Sciatic nerve (tissue), 2 donors: ENCODE results near the gene MATCAP1. TPM values are rescaled to one million over a fixed set of nuclear protein-coding genes. Genes with fewer than 3 reads are reported as not detected.

ENCODE experiments used
- ATAC-seq: fragments of 200-7000 bp; cut with Tn5 transposase; one replicate; pipeline ENCODE4 v1.9.1; 2020; ENCODE audit warnings: mild to moderate bottlenecking, moderate library complexity
- DNase-seq: peaks from one replicate; pipeline ENCODE4 v3.0.0-alpha.2; 2020; ENCODE audit warnings: low spot score
- intact Hi-C: fragments of 100-400 bp; cut with DNase I; formaldehyde crosslinking; loops from one replicate; pipeline ENCODE4 v1.14.2; 2022
- total RNA-seq: library from RNA; stranded (reverse); fragmentation: NEBNext Ultra II Directional; extraction: Animal tissue kit (Norgen Biotek cat#: 25700); gene quantifications from one replicate; pipeline ENCODE4 v1.2.1, GENCODE V29; 2021
- donor health status: DM: no; HTN: no; CAD: no.
- donor health status: DM: no; HTN: no; CAD: no.

Gene MATCAP1
- total RNA-seq, 1 donor from 2014 or later, result 25.7 TPM

DNA sequence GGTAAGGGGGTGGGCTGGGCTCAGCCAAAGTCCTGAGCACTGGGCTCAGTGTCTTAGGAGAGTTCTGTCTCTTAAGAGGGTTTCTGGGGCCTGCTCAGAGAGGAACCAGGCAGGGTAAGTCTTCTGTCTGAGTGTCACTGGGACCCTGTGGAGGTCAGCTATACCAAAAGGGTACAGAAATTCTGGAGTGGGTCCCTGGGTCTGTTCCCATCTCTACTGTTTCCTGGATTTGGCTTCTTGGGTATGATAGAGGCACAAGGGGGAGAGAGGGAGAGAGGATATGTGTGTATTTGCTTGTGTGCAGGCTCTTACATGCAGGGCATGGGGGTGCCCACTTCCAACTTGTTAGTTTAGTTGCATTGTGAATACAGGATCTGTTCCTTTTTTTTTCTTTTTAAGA is 9.8 kb upstream of the MATCAP1 start:
- intact Hi-C loops, result no loop called here
- no peak for ATAC-seq

DNA sequence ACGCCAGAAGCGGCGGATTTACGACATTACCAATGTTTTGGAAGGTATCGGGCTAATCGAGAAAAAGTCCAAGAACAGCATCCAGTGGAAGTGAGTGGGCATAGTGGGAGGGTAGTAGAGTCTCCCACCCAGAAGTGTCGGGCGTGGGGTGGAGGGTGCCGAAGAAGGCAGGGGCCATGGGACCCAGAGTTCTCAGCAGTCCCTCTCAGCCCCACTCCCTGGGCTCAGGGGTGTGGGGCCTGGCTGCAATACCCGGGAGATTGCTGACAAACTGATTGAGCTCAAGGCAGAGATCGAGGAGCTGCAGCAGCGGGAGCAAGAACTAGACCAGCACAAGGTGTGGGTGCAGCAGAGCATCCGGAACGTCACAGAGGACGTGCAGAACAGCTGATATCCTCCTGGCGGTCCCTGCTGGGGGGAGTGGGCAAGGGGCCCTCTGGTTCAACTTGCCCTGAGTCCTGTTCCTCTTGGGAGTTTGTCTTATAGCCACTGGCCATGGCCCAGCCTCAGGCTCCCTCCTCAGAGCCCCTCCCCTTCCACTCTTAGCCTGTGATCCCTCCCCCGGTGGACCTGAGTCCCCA is 9.1 kb upstream of the MATCAP1 start:
- intact Hi-C loops, result no loop called here
- ATAC-seq (no peak), DNase-seq (no peak)

More for the DNA sequence above, 9.8 kb upstream of the MATCAP1 start:
- DNase-seq, result no peak

DNA sequence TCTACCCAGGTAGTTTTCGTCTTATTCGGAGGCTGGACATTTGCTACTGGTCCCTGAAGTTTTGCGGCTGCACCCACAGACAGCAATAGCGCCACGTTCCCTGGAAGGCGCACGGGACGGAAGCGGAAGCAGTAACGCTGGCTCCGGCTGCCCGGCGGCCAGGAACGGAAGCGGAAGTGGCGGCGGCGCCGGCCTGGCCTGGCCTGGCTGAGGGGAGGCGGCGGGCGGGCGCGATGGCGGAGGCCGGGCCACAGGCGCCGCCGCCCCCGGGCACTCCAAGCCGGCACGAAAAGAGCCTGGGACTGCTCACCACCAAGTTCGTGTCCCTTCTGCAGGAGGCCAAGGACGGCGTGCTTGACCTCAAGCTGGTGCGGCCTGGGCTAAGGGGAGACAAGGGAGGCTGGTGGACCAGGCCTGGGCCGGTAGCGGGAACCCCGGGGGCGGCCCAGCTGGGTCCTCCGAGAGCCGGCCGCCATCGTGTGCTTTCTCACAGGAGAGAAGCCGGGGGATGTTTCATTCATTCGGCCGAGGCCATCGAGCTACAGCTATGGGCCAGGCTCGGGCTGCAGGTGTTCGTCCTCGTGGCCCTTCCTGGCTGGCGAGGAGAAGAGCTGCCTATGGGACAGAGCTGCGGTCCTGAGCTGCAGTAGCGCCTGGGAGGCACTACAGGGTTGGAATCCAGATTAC is 8.4 kb upstream of the MATCAP1 start, which contains the start of gene E2F4:
Gene E2F4 (plus strand): TSS at position 161 of the 687 bp plus-strand sequence. CDS start 73 bp downstream, at position 234.
- intact Hi-C loops, result no loop called here

DNA sequence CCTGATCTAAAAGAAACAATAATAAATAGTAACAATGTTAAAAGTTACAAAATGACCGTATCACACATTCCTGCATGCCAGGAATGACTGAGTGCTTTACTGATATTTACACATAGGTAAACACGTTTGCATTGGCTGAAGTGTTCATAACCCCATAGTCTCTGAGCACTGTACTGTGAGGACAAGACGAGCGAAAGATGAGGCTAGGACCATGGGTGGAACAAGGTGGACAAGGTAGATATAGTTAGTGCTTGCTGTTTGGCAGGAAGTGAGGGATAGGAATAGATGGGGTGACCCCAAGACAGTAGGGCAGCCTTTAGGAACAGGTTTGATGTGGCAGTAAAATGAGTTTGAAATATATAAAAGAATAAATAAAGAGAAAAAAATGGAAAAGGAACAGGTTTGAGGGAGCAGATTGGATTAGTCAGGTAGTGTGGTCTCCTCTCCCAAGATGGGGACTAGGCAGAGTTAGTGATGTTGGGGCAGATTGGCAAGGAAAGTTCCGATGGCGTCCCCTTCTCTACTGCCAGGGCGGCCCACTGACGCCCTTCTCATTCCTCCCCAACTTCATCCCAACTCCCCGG is 7.7 kb upstream of the MATCAP1 start:
- DNase-seq, result no peak
- ATAC-seq, result peak; percentile 2
- intact Hi-C loops, result no loop called here

More for the DNA sequence above, 8.4 kb upstream of the MATCAP1 start, which contains the start of gene E2F4:
- ATAC-seq, result peak; percentile 95
- DNase-seq, result peak; percentile 93

DNA sequence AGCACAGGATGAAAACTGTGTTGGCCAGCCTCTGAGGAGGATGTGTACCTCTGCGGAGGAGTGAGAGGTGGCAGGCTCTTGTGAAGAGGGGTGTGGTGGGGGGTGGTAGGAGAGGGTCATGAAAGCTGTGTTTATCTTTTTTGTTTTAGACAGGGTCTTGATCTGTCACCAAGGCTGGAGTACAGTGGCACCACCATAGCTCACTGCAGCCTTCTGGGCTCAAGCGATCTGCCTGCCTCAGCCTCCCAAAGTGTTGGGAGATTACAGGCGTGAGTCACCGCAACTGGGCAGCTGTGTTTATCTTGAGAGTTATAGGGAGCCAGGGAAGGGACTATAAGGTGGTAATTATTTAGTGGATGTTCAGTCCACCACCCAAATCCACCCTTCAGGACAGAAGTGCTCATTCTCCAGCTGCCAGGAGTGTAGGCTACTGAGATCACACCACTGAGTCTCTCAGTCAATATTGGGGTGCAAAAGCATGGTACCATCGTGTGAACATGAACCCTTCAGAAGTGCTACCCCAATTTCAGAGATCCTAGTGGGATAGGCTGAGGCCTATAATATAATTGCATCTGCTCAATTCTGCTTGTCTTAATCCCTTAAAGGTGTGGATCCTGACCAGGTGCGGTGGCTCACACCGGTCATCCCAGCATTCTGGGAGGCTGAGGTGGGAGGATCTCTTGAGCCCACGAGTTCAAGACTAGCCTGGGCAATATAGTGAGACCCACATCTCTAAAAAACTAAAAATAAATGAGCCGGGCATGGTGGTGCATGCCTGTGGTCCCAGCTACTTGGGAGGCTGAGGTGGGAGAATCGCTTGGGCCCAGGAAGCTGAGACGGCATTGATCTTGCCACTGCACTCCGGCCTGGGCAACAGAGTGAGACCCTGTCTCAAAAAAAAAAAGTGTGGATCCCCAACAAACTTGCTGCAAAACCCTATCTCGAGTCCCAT is 7.0 kb upstream of the MATCAP1 start:
- ATAC-seq, result no peak
- intact Hi-C loops, result no loop called here
- no peak for DNase-seq

DNA sequence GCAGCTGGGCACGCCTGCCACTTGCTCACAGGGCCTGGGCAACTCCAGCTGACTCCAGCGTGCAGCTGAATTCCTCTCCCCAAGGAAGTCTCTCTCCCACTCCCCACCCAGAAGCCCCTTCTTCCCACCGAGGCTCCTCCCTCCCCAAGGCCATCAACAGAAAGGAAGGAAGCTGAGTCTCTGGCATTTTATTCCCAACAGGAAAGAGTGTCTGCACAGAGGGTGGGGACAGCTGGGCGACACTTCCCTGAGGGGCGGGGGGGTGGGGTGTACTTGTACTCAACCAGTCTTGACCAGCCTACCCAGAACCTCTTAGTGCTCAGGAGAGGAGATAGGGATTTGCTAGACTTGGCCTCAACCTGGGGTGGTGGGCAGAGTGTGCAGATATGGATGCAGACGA is 6.3 kb upstream of the MATCAP1 start, which contains the start of gene EXOC3L1:
Gene EXOC3L1 (minus strand): TSS at position 96 of the 400 bp plus-strand sequence. CDS start 460 bp downstream, outside the sequence.
- ATAC-seq (no peak), DNase-seq (no peak)
- intact Hi-C loops, result no loop called here

DNA sequence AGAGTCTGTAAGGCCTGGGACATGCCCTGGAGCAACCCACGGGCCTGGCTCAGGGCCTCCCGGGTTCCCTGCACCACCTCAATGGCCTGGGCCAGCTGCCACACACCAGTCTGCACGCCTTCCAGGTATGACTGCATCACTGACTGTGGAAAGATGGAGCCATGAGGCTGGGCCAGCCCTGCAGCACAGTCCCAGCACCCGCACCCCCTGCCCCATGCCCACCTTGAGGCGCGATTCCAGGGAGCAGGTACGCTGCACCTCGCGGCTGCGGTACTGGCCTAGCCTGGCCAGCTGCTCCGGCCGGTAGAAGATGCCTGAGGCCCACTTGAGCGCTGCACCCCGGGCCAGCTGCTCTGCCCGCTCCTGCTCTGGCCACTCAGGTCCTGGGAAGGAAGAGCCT is 5.0 kb upstream of the MATCAP1 start:
- DNase-seq (no peak), ATAC-seq (no peak)
- intact Hi-C loops, result no loop called here

DNA sequence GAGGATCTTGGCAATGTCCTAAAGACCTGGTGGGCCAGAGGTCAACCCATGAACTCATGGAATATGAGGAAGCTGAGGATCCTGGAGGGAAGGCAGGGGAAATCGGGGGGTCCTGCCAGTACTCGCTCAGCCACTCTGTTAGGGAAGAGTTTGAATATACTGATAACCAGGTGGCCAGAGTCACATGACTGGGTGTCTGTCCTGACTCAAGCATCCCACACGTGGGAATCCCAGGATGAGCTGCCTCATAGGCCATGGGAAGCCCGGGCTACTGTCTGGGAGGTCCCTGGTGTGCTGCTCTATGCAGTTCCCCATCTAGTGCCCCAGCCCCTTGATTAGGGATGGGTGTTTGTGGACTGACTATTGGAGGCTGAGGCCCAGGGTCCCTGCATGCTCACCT is 4.6 kb upstream of the MATCAP1 start:
- intact Hi-C loops, result no loop called here
- ATAC-seq (no peak), DNase-seq (no peak)

DNA sequence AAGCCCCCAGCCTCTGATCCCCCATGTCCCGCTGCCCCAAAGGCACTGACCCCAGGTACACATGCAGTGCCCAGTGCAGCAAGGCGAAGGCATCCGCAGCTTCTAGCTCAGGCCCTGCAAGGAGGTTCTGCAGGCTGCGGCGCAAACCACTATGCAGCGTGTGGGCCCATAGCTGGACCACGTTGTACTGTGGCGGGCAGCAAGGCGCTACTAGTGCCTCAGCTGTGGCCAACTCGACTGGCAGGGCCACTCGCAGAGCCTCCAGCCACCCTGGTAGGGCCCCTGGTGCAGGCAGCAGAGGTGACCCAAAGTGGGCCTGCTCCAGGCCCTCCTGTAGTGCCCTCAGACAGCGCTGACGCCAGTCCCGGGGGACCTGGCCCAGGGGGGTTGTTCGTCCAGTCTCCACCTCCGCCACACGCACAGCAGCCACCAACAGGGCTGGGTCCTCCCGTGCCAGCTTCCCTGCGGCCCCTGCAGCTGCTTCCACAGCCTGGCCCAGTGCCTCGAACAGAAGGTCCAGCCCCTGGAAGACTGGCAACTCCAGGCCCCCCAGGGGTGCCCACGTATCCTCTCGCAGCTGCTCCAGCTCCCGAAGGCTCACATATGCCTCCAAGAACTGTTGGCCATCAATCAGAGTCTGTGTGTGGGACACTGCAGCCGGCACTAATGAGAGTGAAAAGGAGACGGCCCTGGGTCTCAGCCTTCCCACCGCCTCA is 3.6 kb upstream of the MATCAP1 start:
- intact Hi-C loops, result no loop called here
- ATAC-seq, result no peak
- DNase-seq, result no peak

DNA sequence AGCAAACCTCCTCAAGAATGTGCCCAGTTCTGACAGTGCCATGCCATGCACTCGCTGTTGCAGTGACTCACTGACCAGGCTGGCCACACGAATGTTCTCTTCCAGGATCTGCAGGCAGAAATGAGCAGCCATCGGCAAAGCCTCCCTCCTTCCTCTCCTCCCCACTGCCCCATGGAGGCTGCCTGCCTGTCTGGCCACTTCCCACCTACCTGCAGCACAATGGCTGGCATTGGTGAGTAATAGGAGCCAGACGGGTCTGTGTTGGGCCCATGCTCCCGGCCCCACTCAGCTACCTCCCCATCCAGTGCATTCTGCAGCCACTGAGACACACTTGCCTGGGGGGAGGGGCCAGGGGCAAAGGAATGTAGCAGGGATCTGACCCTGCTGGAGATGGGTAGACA is 2.8 kb upstream of the MATCAP1 start:
- ATAC-seq, result no peak
- intact Hi-C loops, result no loop called here
- DNase-seq, result no peak

DNA sequence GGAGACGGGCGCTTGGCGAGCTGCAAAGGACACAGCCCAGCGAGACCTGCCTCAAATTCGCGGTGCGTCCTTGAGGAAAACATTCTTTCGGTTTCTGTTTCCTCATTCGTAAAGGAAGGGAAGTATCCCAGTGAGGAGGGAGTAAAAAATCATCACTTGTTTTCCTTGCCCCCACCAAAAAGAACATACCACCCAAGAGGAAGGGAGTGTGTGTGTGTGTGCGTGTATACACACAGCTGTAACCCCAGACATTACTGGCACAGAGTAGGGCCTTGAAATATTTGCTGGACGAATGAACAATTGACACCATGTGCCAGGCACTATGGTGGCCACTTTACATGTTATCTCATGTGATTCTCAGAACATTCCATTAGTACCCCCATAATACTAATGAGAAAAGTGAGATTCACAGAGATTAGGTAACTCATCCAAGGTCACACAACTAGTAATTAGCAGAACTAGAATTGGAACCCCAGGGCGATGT is 1.9 kb upstream of the MATCAP1 start:
- DNase-seq (no peak), ATAC-seq (no peak)
- intact Hi-C loops, result no loop called here

DNA sequence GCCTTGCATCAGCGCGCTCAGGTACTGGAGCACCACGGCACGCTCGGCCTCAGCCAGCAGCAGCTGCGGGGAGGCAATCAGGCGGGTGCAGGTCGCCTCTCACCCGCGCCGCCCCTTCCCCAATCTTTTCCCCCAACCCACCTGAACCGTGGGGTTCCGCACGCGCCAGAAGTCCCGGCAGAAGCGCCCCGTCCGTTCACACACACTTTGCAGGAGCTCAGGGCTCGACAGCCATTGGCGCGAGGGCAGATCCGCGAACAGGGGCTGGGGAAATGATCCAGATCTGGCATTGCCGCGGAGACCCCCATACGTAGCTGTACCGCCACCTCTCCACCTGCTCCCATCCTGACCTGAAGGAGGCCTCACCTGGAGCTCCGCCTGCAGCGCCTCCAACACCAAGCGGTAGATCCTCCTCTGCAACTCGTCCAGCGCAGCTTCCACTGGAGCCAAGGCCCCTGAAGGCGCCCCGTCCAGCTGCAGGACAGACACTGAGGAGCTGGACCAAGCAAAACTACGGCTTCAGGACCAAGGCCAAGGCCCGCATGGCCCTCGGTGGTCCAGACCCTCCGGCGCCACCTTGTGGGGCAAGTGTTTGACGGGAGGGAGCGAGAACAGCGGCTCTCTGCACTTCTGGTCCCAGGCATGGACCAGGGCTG is 1.4 kb upstream of the MATCAP1 start:
- intact Hi-C loops, result no loop called here
- DNase-seq (peak; percentile 97), ATAC-seq (peak; percentile 65)

DNA sequence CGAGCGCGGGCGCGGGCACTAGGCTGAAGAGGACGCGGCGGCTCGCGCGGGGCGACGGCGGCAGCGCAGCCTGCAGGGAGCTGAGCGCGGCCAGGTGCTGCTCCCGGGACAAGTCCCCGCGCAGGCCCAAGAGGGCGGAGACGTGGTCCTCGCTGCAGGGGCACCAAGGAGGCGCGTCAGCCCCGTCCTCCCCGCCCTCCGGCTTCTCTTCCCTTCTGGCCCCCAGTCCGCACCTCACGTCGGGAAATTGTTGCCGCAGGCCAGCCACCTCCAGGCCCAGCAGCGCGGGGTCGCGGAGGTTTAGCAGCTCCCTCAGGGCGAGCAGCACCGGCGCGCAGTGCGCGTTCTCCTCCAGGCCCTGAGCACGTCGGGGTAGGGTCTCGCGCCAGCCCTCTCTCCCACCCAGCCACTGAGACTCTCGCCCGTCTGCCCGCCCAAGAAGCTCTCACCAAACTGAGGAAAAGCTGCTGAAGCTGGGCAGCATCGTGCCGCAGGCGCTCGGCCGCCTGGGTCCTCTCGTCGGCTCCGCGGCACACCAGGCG is 761 bp upstream of the MATCAP1 start:
- DNase-seq, result no peak
- intact Hi-C loops, result no loop called here
- no peak for ATAC-seq

DNA sequence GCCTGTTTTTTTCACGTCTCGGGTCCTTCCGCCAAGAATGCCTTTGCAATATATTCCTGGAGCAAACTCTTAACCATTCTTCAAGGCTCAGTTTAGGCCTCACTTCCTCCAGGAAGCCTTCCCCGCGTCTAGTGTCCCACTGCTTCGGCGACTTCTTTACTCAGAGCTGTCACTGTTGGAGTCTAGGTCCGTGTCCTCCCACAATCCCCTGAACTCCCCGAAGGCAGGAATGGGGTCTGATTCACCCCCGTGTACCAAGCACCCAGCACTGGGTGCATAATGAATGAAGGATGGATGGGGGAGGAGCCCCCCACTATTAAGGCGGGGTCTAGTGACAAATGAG is 508 bp downstream of the MATCAP1 start:
- DNase-seq (no peak), ATAC-seq (no peak)
- intact Hi-C loops, result no loop called here

DNA sequence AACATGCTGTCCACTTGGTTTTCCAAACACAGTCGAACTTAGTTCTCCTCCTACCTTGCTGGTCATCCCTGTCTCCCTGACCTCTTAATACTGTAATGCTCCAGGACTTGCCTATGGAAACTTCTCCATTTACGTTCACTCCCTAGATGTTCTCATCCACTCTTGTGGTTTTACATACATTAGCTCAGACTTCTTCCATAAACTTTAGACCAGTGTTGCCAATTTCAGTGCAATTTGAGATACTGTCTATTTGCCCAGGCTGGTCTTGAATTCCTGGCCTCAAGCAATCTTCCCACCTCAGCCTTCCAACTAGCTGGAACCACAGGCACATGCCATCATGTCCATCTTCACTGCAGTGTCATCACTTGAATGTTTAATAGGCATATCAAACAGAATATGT is 1.5 kb downstream of the MATCAP1 start:
- intact Hi-C loops, result no loop called here
- ATAC-seq (no peak), DNase-seq (no peak)

DNA sequence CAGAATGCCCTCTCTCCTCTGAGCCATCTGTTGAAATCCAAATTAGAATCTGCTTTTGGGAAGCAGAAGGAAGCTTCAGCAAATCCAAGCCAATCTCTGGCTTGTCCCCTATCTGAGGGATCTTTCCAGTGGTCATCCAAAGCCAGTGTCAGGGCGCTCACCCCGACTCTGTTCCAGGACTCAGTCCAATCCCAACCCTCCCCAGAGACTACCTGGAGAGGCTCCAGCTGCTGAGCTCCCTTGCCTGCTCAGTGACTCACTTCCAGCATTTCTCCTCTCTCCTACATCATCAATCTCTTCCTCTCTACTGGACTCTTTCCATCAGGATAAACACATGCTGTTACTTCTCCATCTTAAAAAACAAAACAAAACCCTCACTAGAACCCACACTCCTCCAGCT is 2.4 kb downstream of the MATCAP1 start:
- no peak for DNase-seq
- no peak for ATAC-seq
- intact Hi-C loops, result no loop called here

DNA sequence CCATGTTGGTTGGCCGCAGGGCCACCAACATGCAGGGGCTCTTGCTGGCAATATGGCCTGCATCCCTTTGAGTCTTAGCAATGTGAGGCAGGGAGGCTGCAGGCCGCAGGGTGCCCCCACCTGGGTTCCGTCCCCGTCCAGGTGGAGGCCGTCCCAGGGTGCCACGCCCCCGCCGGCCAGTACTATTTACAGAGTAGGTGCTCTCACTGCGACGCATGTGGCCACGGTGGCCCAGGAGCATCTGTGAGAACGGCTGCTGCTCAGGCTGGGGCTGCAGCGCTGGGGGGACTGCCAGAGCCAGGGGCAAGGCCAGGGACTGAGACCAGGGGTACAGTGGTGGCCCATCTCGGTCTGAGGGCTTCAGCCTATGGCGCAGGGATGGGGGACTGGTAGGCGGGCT is 3.6 kb downstream of the MATCAP1 start:
- intact Hi-C loops, result no loop called here
- DNase-seq, result no peak
- no peak for ATAC-seq
